Body of pancreas (tissue), 4 donors: ENCODE data around the gene TIAM1.

Experiments used
- CTCF ChIP-seq, 7 experiments: fragments of 450-650 bp in 4 of 7; fragments of 200-600 bp in 3 of 7; sonication (generic) in 3 of 7; IDR thresholded peaks; one replicate each; pipeline ENCODE4 v1.5.1; 2016 to 2019; ENCODE audit warnings: antibody characterized with exemption in 7 of 7
- POLR2A ChIP-seq, 3 donors: fragments of 450-650 bp; IDR thresholded peaks; one replicate each; pipeline ENCODE4 v1.6.1; 2016; ENCODE audit warnings: antibody characterized with exemption in 3 of 3, mild to moderate bottlenecking in 2 of 3

- TF ChIP-seq CTCF (IDR thresholded peaks at IDR 0.05), result no peak
- no peak for TF ChIP-seq POLR2A (IDR thresholded peaks at IDR 0.05)
Observed at GRCh38 chr21:31184459-31184858, 159.6 kb downstream of the TIAM1 start.
